Spleen (tissue), 11 donors: ENCODE results near the gene ALPP. TPM values are rescaled to one million over a fixed set of nuclear protein-coding genes. Genes with fewer than 3 reads are reported as not detected.

ENCODE experiments used
- DNase-seq: peaks from one replicate; pipeline ENCODE4 v3.0.0-alpha.2; 2020
- H3K27ac ChIP-seq, 8 donors: fragments of 200-600 bp; sonication (generic) in 7 of 8; 1 replicate in 4 of 8; 2 replicates in 4 of 8; pipeline versions ENCODE4 v1.5.0 to v1.8.0; 2016 to 2021; ENCODE audit warnings: inconsistent platforms in 4 of 8, mild to moderate bottlenecking in 4 of 8, moderate library complexity in 1 of 8
- H3K27me3 ChIP-seq, 7 donors: fragments of 200-600 bp; sonication (generic) in 6 of 7; replicated peaks in 1 of 7; 1 replicate in 4 of 7; 2 replicates in 3 of 7; pipeline versions ENCODE4 v1.5.0 to v1.8.0; 2016 to 2021; ENCODE audit warnings: inconsistent platforms in 3 of 7, mild to moderate bottlenecking in 1 of 7
- H3K36me3 ChIP-seq, 6 donors: fragments of 200-600 bp; sonication (generic) in 5 of 6; 1 replicate in 4 of 6; 2 replicates in 2 of 6; pipeline versions ENCODE4 v1.5.0 to v1.8.0; 2016 to 2021; ENCODE audit warnings: inconsistent platforms in 2 of 6
- H3K4me1 ChIP-seq, 6 donors: fragments of 200-600 bp; sonication (generic) in 5 of 6; 1 replicate in 3 of 6; 2 replicates in 3 of 6; pipeline versions ENCODE4 v1.5.0 to v1.8.0; 2016 to 2021; ENCODE audit warnings: inconsistent platforms in 3 of 6
- H3K4me3 ChIP-seq, 8 donors: fragments of 200-600 bp; sonication (generic) in 7 of 8; 1 replicate in 4 of 8; 2 replicates in 4 of 8; pipeline versions ENCODE4 v1.5.0 to v1.8.0; 2016 to 2021; ENCODE audit warnings: inconsistent platforms in 4 of 8, mild to moderate bottlenecking in 4 of 8, moderate library complexity in 2 of 8
- H3K9me3 ChIP-seq, 8 donors: fragments of 200-600 bp; sonication (generic) in 7 of 8; 1 replicate in 4 of 8; 2 replicates in 4 of 8; pipeline versions ENCODE4 v1.5.0 to v1.8.0; 2016 to 2021; ENCODE audit warnings: inconsistent platforms in 4 of 8
- CTCF ChIP-seq, 11 experiments: fragments of 200-600 bp in 7 of 11; fragments of 450-650 bp in 4 of 11; sonication (generic) in 4 of 11; IDR thresholded peaks in 8 of 11; conservative IDR thresholded peaks in 3 of 11; 1 replicate in 7 of 11; 2 replicates in 4 of 11; pipeline versions ENCODE4 v1.4.0 to v1.8.0; 2016 to 2021; ENCODE audit warnings: antibody characterized with exemption in 11 of 11, inconsistent platforms in 4 of 11, mild to moderate bottlenecking in 1 of 11
- POLR2A ChIP-seq, 3 donors: fragments of 450-650 bp; IDR thresholded peaks; one replicate each; pipeline ENCODE4 v1.5.1; 2017; ENCODE audit warnings: antibody characterized with exemption in 3 of 3, mild to moderate bottlenecking in 1 of 3
- POLR2AphosphoS5 ChIP-seq, 3 donors: sonication (generic); formaldehyde crosslinking; IDR thresholded peaks; one replicate each; pipeline ENCODE4 v1.5.1; 2017; ENCODE audit warnings: antibody characterized with exemption in 3 of 3
- WGBS, 5 donors: extraction: QIAGEN DNeasy Blood & Tissue Kit in 3 of 5; methylation state at CpG; one replicate each; pipeline versions ENCODE4 v1.1.5 to v1.1.7; 2013 to 2018; 5-methylcytosine and 5-hydroxymethylcytosine counted together
- intact Hi-C: fragments of 100-400 bp; cut with DNase I; formaldehyde crosslinking; loops from one replicate; pipeline ENCODE4 v1.15.0; 2023; ENCODE audit warnings: low total_unique reads
- polyA plus RNA-seq, 3 donors: library from polyadenylated mRNA; stranded (reverse); fragments of 200-250 nt; gene quantifications; one replicate each; pipeline ENCODE4 v1.2.1, GENCODE V29; 2013
- total RNA-seq, 7 donors: library from RNA; depleted of rRNA in 3 of 7; stranded (reverse); fragments of >200 nt in 3 of 7; fragmentation: NEBNext Ultra II Directional in 4 of 7; extraction: Animal tissue kit (Norgen Biotek cat#: 25700) in 4 of 7; gene quantifications; one replicate each; pipeline versions ENCODE4 v1.1.0 to v1.2.1, GENCODE V29; 2016 to 2021
- donor health status: healthy with polysubstance abuse.
- donor health status: DM: no; HTN: no; CAD: no; lungs with moderate emphysema.
- donor health status: DM: no; HTN: no; CAD: no.
- donor health status: Bipolar disorder and iron deficiency.
- donor health status: healthy.
- donor health status: DM: no; HTN: no; CAD: no.
- donor health status: DM: yes; HTN: yes; CAD: no.

The ALPP gene
- total and polyA plus RNA-seq, 10 donors = not detected

DNA sequence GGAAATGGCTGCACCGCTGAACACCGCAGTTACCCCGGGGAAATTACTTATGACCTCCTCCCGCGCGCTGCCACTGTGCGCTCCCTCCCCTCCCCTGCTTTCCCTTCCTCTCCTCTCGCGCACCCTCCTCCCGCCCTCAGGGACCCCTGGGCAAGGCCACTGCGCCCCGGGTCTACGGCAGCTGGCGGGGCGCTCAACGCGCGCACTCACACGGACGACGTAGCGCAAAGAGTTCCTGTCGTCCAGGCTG, 7.9 kb downstream of the ALPP start:
- DNase-seq = no peak
- Histone ChIP-seq H3K4me3 (peak overlapping the region in 1 of 8 donors; percentile 30), H3K4me1 (peaks cover 0 to 32% (median 15%) of the 10 kb centered on the region in 6 donors), H3K9me3 (no peaks in the 10 kb centered on the region), H3K36me3 (no peaks in the 10 kb centered on the region), H3K27ac (no peak overlapping the region), H3K27me3 (peaks cover 0 to 94% (median 52%) of the 10 kb centered on the region in 7 donors)
- WGBS, 5 donors = 17 to 62% (median 43%) methylated on average over 21 to 23 of the region's 23 CpGs
- TF ChIP-seq POLR2AphosphoS5 (IDR thresholded peaks at IDR 0.05) = no peak
- TF ChIP-seq POLR2A (IDR thresholded peaks at IDR 0.05) = no peak
- no peak for TF ChIP-seq CTCF (IDR thresholded peaks at IDR 0.05 in 8 of 11, conservative IDR thresholded peaks at IDR 0.05 in 3 of 11)
- intact Hi-C loops = no loop called here

DNA sequence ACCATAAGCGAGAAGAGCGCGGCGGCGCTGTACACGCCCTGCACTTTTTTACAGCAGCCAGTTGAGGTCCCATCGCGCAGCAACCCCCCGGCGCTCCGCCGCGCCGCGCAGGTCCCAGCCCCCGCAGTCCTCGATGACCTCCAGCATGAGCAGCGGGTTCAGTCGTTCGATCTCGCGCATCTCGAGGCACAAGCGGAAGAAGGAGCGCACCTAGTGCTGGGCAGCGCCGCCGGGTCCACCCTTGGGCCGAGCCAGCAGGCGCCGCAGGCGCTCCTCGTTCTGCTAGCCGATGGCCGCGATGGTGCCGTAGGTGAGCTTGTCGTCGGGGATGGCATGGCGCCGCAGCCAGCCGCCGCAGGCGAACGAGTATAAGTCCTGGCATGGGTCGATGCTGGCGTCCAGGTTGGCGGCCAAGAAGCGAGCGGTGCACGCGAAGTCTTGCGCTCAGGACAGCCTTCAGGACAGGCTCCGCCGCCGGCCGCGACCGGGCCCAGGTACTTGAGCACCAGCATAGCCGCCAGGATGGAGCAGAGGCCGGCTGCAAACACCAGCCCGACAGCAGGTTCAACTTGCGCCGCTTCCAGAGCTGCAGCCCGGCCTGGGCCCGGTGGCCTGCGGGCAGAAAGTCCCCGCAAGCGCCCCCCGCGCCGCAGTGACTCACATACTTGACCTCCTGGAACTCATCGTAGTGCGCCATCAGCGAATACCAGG, 8.3 kb downstream of the ALPP start:
- Histone ChIP-seq H3K27ac (no peak overlapping the region), H3K27me3 (peaks cover 0 to 94% (median 48%) of the 10 kb centered on the region in 7 donors), H3K9me3 (no peaks in the 10 kb centered on the region), H3K4me1 (peaks cover 0 to 32% (median 14%) of the 10 kb centered on the region in 6 donors), H3K36me3 (no peaks in the 10 kb centered on the region), H3K4me3 (peak overlapping the region in 1 of 8 donors; percentile 30)
- no peak for DNase-seq
- intact Hi-C loops = no loop called here
- TF ChIP-seq CTCF (IDR thresholded peaks at IDR 0.05 in 8 of 11, conservative IDR thresholded peaks at IDR 0.05 in 3 of 11) = no peak
- TF ChIP-seq POLR2AphosphoS5 (IDR thresholded peaks at IDR 0.05) = no peak
- TF ChIP-seq POLR2A (IDR thresholded peaks at IDR 0.05) = no peak
- 38 to 71% (median 46%) methylated on average over 48 to 75 of the region's 75 CpGs for WGBS, 5 donors

DNA sequence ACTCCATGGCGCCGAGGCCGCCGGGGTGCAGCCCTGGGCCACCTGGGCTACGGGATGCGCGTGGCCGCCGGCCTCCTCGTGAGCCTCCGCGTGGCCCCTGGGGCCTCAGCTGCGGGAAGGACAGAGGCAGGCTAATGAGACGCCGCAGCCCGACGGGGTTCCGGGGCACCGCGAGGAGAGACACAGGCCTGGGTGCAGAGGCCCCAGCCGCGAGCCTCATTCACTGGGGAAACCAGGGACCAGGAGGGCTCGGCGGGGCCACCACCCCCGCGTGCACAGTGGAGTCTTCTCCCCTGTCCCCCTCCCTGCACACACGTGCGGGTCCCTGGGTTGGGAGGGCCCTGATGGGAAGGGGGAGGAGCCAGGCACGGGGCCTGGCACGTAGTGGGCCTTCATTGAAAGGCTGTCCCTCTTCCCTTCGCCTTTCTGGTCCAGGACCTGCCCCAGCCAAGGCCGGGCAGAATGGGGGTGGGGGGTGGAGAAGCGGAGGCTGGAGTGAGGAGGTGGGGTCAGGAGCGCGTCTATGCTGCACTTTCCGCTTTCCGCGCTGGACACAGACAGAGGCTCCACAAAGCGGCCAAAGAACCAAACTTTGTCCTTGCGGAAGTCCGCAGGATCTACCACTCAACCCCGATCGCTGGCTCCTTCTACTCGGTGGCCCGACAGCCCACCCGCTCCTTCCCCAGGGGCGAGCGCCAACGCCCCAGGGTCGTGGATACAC, 9.1 kb downstream of the ALPP start:
- no peak for TF ChIP-seq POLR2A (IDR thresholded peaks at IDR 0.05)
- TF ChIP-seq POLR2AphosphoS5 (IDR thresholded peaks at IDR 0.05) = no peak
- no peak for TF ChIP-seq CTCF (IDR thresholded peaks at IDR 0.05 in 8 of 11, conservative IDR thresholded peaks at IDR 0.05 in 3 of 11)
- intact Hi-C loops = no loop called here
- DNase-seq = no peak
- H3K36me3 ChIP-seq = no peaks in the 10 kb centered on the region
- H3K4me3 ChIP-seq = peak overlapping the region in 1 of 8 donors; percentile 13
- H3K27me3 ChIP-seq = peaks cover 0 to 93% (median 43%) of the 10 kb centered on the region in 7 donors
- no peak overlapping the region for H3K27ac ChIP-seq
- WGBS, 5 donors = 43 to 72% (median 51%) methylated on average over 37 to 50 of the region's 50 CpGs
- no peaks in the 10 kb centered on the region for H3K9me3 ChIP-seq
- peaks cover 0 to 32% (median 14%) of the 10 kb centered on the region in 6 donors for H3K4me1 ChIP-seq

DNA sequence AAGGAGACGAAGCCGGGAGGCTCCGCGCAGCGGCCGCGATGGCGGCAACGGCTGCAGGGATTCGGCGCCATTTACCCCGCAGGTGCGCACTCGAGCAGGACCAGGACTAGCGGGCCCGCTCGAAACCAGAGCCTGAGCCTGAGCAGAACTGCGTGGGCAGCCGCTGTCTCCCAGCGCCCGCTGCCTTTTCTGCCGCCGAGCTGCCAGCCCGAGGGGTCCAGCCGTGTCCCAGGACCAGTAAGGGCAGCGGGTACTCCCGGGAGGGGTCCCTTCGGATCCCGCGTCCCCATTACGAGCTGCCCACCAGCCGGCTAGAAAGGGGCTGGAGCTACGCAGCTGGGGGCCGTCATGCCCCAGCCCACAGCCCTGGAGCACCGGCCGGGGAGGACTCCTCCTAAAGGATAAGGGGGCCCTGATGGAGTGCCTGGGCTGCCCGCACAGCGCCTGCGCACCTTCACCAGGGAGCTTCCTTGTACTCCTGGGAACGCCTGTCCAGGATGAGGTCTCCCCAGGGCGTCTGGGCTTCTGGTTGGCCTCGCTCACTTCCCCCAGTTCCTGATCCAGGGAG, 9.9 kb downstream of the ALPP start:
- DNase-seq = no peak
- Histone ChIP-seq H3K27ac (no peak overlapping the region), H3K4me1 (peaks cover 0 to 32% (median 14%) of the 10 kb centered on the region in 6 donors), H3K4me3 (no peak overlapping the region), H3K9me3 (no peaks in the 10 kb centered on the region), H3K27me3 (peaks cover 0 to 85% (median 43%) of the 10 kb centered on the region in 7 donors), H3K36me3 (no peaks in the 10 kb centered on the region)
- intact Hi-C loops = no loop called here
- no peak for TF ChIP-seq POLR2A (IDR thresholded peaks at IDR 0.05)
- WGBS, 5 donors = 56 to 88% (median 70%) methylated on average over 8 to 42 of the region's 42 CpGs
